Measurements from ENCODE around the gene COA8.
A peak's percentile ranks its signal among the peaks of the same experiment; 100 is the strongest.
"Not testable (repeated sequence)": the region's sequence is repeated elsewhere in the genome, so short reads cannot be mapped to it uniquely, and the experiment has no call there.

The COA8 gene

GRCh38 chr14:103563844-103564505 is 1.2 kb downstream of the COA8 start:
- peak overlapping the region; percentile 98 for H3K27ac ChIP-seq
- DNase-seq (ENCODE audit: low read depth, low spot score), result no peak

- no peak overlapping the region for H3K27ac ChIP-seq
- DNase-seq (ENCODE audit: low read depth, low spot score), result no peak
Measured at GRCh38 chr14:103568952-103569351, 6.2 kb downstream of the COA8 start.

- no peak overlapping the region for H3K27ac ChIP-seq
- DNase-seq (ENCODE audit: low read depth, low spot score), result no peak
Measured at GRCh38 chr14:103569408-103569807, 6.6 kb downstream of the COA8 start.

GRCh38 chr14:103574104-103574503 is 11.3 kb downstream of the COA8 start:
- H3K27ac ChIP-seq, result no peak overlapping the region
- no peak for DNase-seq (ENCODE audit: low read depth, low spot score)

- H3K27ac ChIP-seq, result no peak overlapping the region
- DNase-seq (ENCODE audit: low read depth, low spot score), result no peak
Measured at GRCh38 chr14:103574707-103575285, 12.0 kb downstream of the COA8 start.

GRCh38 chr14:103576371-103577024 is 13.7 kb downstream of the COA8 start:
- H3K27ac ChIP-seq, result peak overlapping the region; percentile 65
- no peak for DNase-seq (ENCODE audit: low read depth, low spot score)

- H3K27ac ChIP-seq, result no peak overlapping the region
- no peak for DNase-seq (ENCODE audit: low read depth, low spot score)
Measured at GRCh38 chr14:103578401-103579075, 15.8 kb downstream of the COA8 start.

GRCh38 chr14:103581206-103581605 is 18.4 kb downstream of the COA8 start:
- no peak for DNase-seq (ENCODE audit: low read depth, low spot score)
- H3K27ac ChIP-seq, result peak overlapping the region; percentile 76

- peak; percentile 78 for DNase-seq (ENCODE audit: low read depth, low spot score)
- peak overlapping the region; percentile 76 for H3K27ac ChIP-seq
Measured at GRCh38 chr14:103581954-103582703, 19.4 kb downstream of the COA8 start.

GRCh38 chr14:103584326-103584915 is 21.7 kb downstream of the COA8 start:
- DNase-seq (ENCODE audit: low read depth, low spot score), result no peak
- no peak overlapping the region for H3K27ac ChIP-seq

GRCh38 chr14:103593577-103593976 is 30.8 kb downstream of the COA8 start:
- DNase-seq (ENCODE audit: low read depth, low spot score), result no peak
- peak overlapping the region; percentile 80 for H3K27ac ChIP-seq

GRCh38 chr14:103594265-103594664 is 31.5 kb downstream of the COA8 start:
- H3K27ac ChIP-seq, result peak overlapping the region; percentile 80

GRCh38 chr14:103597623-103598377 is 35.0 kb downstream of the COA8 start:
- no peak for DNase-seq (ENCODE audit: low read depth, low spot score)
- H3K27ac ChIP-seq, result no peak overlapping the region

More at GRCh38 chr14:103594265-103594664, 31.5 kb downstream of the COA8 start:
- DNase-seq (ENCODE audit: low read depth, low spot score), result peak; percentile 79

- no peak overlapping the region for H3K27ac ChIP-seq
- no peak for DNase-seq (ENCODE audit: low read depth, low spot score)
Measured at GRCh38 chr14:103600503-103600902, 37.7 kb downstream of the COA8 start.

GRCh38 chr14:103604620-103605019 is 41.9 kb downstream of the COA8 start:
- H3K27ac ChIP-seq, result no peak overlapping the region
- no peak for DNase-seq (ENCODE audit: low read depth, low spot score)

GRCh38 chr14:103606963-103607668 is 44.4 kb downstream of the COA8 start:
- no peak for DNase-seq (ENCODE audit: low read depth, low spot score)
- no peak overlapping the region for H3K27ac ChIP-seq

- no peak overlapping the region for H3K27ac ChIP-seq
- DNase-seq (ENCODE audit: low read depth, low spot score), result no peak
Measured at GRCh38 chr14:103607822-103608221, 45.1 kb downstream of the COA8 start.

- not testable (repeated sequence) for DNase-seq (ENCODE audit: low read depth, low spot score)
Measured at GRCh38 chr14:103609081-103609480, 46.3 kb downstream of the COA8 start.

GRCh38 chr14:103611215-103611614 is 48.5 kb downstream of the COA8 start:
- no peak for DNase-seq (ENCODE audit: low read depth, low spot score)
- no peak overlapping the region for H3K27ac ChIP-seq

More at GRCh38 chr14:103609081-103609480, 46.3 kb downstream of the COA8 start:
- H3K27ac ChIP-seq, result not testable (repeated sequence)

Measured in epithelial cell of prostate (primary cell).